Keratinocyte (primary cell): ENCODE data around the gene KIAA1217. TPM values are rescaled to one million over a fixed set of nuclear protein-coding genes. Genes with fewer than 3 reads are reported as not detected.

Source experiments
- DNase-seq: peaks from one replicate; pipeline ENCODE4 v3.0.0-alpha.2; 2011; ENCODE audit warnings: low read depth, missing footprints, low spot score
- FAIRE-seq: peaks from 2 replicates; lab custom pipeline; 2011; peaks lifted over from hg19 to GRCh38; lab: Jason Lieb, UNC
- H2AFZ ChIP-seq: 2 replicates; pipeline ENCODE4 v1.6.0; 2012; ENCODE audit warnings: low read length, control low read depth, inconsistent platforms; ENCODE audit not compliant: control insufficient read depth
- H3K27ac ChIP-seq: 2 replicates; pipeline ENCODE4 v1.5.1; 2011; ENCODE audit warnings: low read length; ENCODE audit not compliant: control insufficient read depth, insufficient read depth
- H3K27me3 ChIP-seq: 3 replicates; pipeline ENCODE4 v1.6.0; 2011; ENCODE audit warnings: low read length; ENCODE audit not compliant: control insufficient read depth, insufficient read depth; ENCODE audit errors: extremely low read depth
- H3K36me3 ChIP-seq, 2 experiments: 2 replicates in 1 of 2; 3 replicates in 1 of 2; pipeline ENCODE4 v1.5.1; 2011; ENCODE audit warnings: low read length in 2 of 2, mild to moderate bottlenecking in 1 of 2; ENCODE audit not compliant: control insufficient read depth in 2 of 2, insufficient read depth in 2 of 2; ENCODE audit errors: extremely low read depth in 1 of 2
- H3K4me1 ChIP-seq: 3 replicates; pipeline ENCODE4 v1.5.1; 2011; ENCODE audit warnings: low read length; ENCODE audit not compliant: control insufficient read depth, insufficient read depth; ENCODE audit errors: extremely low read depth
- H3K4me2 ChIP-seq: 3 replicates; pipeline ENCODE4 v1.6.0; 2011; ENCODE audit warnings: low read depth, low read length; ENCODE audit not compliant: control insufficient read depth, insufficient read depth; ENCODE audit errors: extremely low read depth
- H3K4me3 ChIP-seq, 3 experiments: fragments of 200-600 bp in 1 of 3; sonication (generic) in 1 of 3; 2 replicates in 2 of 3; 3 replicates in 1 of 3; pipeline ENCODE4 v1.5.1; 2011 to 2016; ENCODE audit warnings: low read length in 3 of 3, mild to moderate bottlenecking in 3 of 3, control low read depth in 2 of 3, inconsistent platforms in 1 of 3, low read depth in 1 of 3, mixed read lengths in 1 of 3, mixed run types in 1 of 3, moderate library complexity in 1 of 3; ENCODE audit not compliant: control insufficient read depth in 2 of 3, insufficient read depth in 2 of 3; ENCODE audit errors: extremely low read depth in 1 of 3
- H3K79me2 ChIP-seq: 2 replicates; pipeline ENCODE4 v1.6.0; 2012; ENCODE audit warnings: low read length; ENCODE audit not compliant: control insufficient read depth, insufficient read depth
- H3K9ac ChIP-seq: 3 replicates; pipeline ENCODE4 v1.6.0; 2011; ENCODE audit warnings: low read length; ENCODE audit not compliant: control insufficient read depth, insufficient read depth; ENCODE audit errors: extremely low read depth
- H3K9me1 ChIP-seq: 3 replicates; pipeline ENCODE4 v1.6.0; 2011; ENCODE audit warnings: low read length; ENCODE audit not compliant: control insufficient read depth, insufficient read depth; ENCODE audit errors: extremely low read depth
- H3K9me3 ChIP-seq: 2 replicates; pipeline ENCODE4 v1.5.1; 2012; ENCODE audit warnings: low read depth, low read length; ENCODE audit not compliant: control insufficient read depth
- H4K20me1 ChIP-seq: 3 replicates; pipeline ENCODE4 v1.6.0; 2011; ENCODE audit warnings: low read length; ENCODE audit not compliant: control insufficient read depth, insufficient read depth; ENCODE audit errors: extremely low read depth
- EZH2 ChIP-seq: IDR thresholded peaks from one replicate; pipeline ENCODE4 v1.6.1; 2012; ENCODE audit warnings: inconsistent platforms, mild to moderate bottlenecking, low read length, moderate library complexity
- dilution Hi-C: fragments of 300-500 bp; cut with MboI; formaldehyde crosslinking; loops from one replicate; pipeline ENCODE4 v1.7.0; 2020; ENCODE audit warnings: low sequenced_read_pairs; ENCODE audit not compliant: extremely low pct_ligation_motif_present
- polyA plus RNA-seq, 5 experiments: library from polyadenylated mRNA; depleted of rRNA in 3 of 5; stranded (reverse) in 3 of 5; stranded (forward) in 1 of 5; unstranded in 1 of 5; fragments of >200 nt; gene quantifications; 1 replicate in 1 of 5; 2 replicates in 3 of 5; 3 replicates in 1 of 5; pipeline versions ENCODE4 v1.2.1 to v1.2.3, GENCODE V29; 2011 to 2012; ENCODE audit warnings: missing spikeins in 2 of 5, low read depth in 1 of 5, low replicate concordance in 1 of 5
- TF ChIP-seq, protein P1 (sequence below), 3 experiments: IDR thresholded peaks in 1 of 3; conservative IDR thresholded peaks in 1 of 3; optimal IDR thresholded peaks in 1 of 3; 2 replicates in 2 of 3; 3 replicates in 1 of 3; pipeline versions ENCODE3 to v1.5.1; 2011; ENCODE audit warnings: low read length in 3 of 3, mild to moderate bottlenecking in 3 of 3, moderate library complexity in 2 of 3, control low read depth in 1 of 3, inconsistent platforms in 1 of 3; ENCODE audit not compliant: insufficient read depth in 2 of 3; ENCODE audit errors: extremely low read depth in 1 of 3

Gene KIAA1217
- polyA plus RNA-seq, 1 donor (not counting 4 experiments of a cell fraction or from before 2014, with no cell fraction given): 10.4 TPM

GRCh38 chr10:24207341-24207740, 1.6 kb upstream of the KIAA1217 start:
- no peak for FAIRE-seq

DNA sequence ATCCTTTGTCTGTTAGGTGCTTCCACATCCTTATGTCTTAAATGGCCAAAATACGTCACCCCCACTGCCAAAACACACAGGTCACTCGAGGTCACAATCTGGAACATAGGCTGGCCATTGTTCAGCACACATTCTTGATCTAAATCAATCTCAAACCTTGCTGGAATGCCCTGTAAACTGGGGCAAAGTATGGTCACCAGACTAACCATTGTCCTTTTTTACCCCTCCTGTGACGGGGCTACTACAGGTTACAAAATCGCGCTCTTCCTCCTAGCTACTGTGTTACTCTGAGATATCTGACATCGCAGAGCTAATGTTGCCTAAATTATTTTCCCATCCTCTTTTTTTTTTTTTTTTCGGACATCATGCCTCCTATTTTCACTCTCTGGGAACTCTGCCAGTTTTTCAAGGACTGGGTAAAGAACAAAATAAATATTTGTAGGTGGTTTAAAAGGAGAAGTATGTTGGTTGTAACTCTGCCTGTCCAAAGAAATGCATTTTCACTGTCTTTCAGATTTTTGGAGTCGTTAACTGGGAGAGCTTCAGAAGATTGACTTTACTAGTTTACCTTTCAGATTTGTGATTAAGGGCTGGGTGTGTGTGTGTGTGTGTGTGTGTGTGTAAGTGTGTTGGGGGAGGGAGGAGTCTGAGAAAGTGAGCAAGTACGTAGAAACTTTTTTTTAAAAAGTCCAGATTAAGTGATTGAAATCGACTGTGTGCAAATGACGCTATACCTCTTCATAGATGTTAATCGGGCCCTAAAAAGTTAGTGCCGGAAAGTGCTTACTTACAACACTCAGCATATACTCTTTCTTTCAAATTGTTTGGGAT, 942 bp upstream of the KIAA1217 start:
- DNase-seq (no peak), FAIRE-seq (no peak)
- TF ChIP-seq, protein P1, sequence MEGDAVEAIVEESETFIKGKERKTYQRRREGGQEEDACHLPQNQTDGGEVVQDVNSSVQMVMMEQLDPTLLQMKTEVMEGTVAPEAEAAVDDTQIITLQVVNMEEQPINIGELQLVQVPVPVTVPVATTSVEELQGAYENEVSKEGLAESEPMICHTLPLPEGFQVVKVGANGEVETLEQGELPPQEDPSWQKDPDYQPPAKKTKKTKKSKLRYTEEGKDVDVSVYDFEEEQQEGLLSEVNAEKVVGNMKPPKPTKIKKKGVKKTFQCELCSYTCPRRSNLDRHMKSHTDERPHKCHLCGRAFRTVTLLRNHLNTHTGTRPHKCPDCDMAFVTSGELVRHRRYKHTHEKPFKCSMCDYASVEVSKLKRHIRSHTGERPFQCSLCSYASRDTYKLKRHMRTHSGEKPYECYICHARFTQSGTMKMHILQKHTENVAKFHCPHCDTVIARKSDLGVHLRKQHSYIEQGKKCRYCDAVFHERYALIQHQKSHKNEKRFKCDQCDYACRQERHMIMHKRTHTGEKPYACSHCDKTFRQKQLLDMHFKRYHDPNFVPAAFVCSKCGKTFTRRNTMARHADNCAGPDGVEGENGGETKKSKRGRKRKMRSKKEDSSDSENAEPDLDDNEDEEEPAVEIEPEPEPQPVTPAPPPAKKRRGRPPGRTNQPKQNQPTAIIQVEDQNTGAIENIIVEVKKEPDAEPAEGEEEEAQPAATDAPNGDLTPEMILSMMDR (optimal IDR thresholded peaks at IDR 0.05 in 1 of 3, IDR thresholded peaks at IDR 0.05 in 1 of 3, conservative IDR thresholded peaks at IDR 0.05 in 1 of 3; ENCODE audit: extremely low read depth in 1 of 3, insufficient read depth in 2 of 3, low read length in 3 of 3): no peak
- TF ChIP-seq EZH2: no peak
- peak overlapping the region; percentile 77 for H3K9ac ChIP-seq
- H3K4me2 ChIP-seq: peak overlapping the region; percentile 86
- H3K9me1 ChIP-seq: no peaks in the 10 kb centered on the region
- peak overlapping the region; percentile 77 for H2AFZ ChIP-seq
- H3K36me3 ChIP-seq: no peaks in the 10 kb centered on the region
- H3K9me3 ChIP-seq: no peaks in the 10 kb centered on the region
- dilution Hi-C loops: no loop called here
- H3K4me3 ChIP-seq: peak overlapping the region in 2 of 3 experiments; percentile 73 to 81
- H3K27me3 ChIP-seq: no peaks in the 10 kb centered on the region
- H3K4me1 ChIP-seq: peaks cover 24% of the 10 kb centered on the region
- H3K27ac ChIP-seq: no peak overlapping the region
- no peaks in the 10 kb centered on the region for H4K20me1 ChIP-seq
- no peaks in the 10 kb centered on the region for H3K79me2 ChIP-seq

More at GRCh38 chr10:24207341-24207740, 1.6 kb upstream of the KIAA1217 start:
- Histone ChIP-seq H3K79me2 (no peaks in the 10 kb centered on the region), H3K36me3 (no peaks in the 10 kb centered on the region), H3K9me3 (no peaks in the 10 kb centered on the region), H3K9ac (no peak overlapping the region), H3K4me3 (no peak overlapping the region), H4K20me1 (no peaks in the 10 kb centered on the region), H3K9me1 (no peaks in the 10 kb centered on the region), H3K4me2 (no peak overlapping the region), H2AFZ (no peak overlapping the region), H3K4me1 (peaks cover 24% of the 10 kb centered on the region), H3K27me3 (no peaks in the 10 kb centered on the region), H3K27ac (no peak overlapping the region)
- dilution Hi-C loops: no loop called here
- TF ChIP-seq EZH2: no peak
- TF ChIP-seq, protein P1 (optimal IDR thresholded peaks at IDR 0.05 in 1 of 3, IDR thresholded peaks at IDR 0.05 in 1 of 3, conservative IDR thresholded peaks at IDR 0.05 in 1 of 3; ENCODE audit: extremely low read depth in 1 of 3, insufficient read depth in 2 of 3, low read length in 3 of 3): no peak
- no peak for DNase-seq
